Ascending aorta (tissue), 2 donors: ENCODE data around the gene ANO6. TPM values are rescaled to one million over a fixed set of nuclear protein-coding genes. Genes with fewer than 3 reads are reported as not detected.

Source experiments
- DNase-seq, 2 donors: peaks; one replicate each; pipeline ENCODE4 v3.0.0-alpha.2; 2019; ENCODE audit warnings: low spot score in 2 of 2
- H3K27ac ChIP-seq, 2 donors: fragments of 200-600 bp; sonication (generic); one replicate each; pipeline ENCODE4 v1.5.1; 2016 to 2017; ENCODE audit warnings: mild to moderate bottlenecking in 1 of 2
- H3K27me3 ChIP-seq: fragments of 200-600 bp; sonication (generic); one replicate; pipeline ENCODE4 v1.5.1; 2017
- H3K36me3 ChIP-seq, 2 donors: fragments of 200-600 bp; sonication (generic); one replicate each; pipeline ENCODE4 v1.5.1; 2016
- H3K4me1 ChIP-seq, 2 donors: fragments of 200-600 bp; sonication (generic); one replicate each; pipeline ENCODE4 v1.5.1; 2016 to 2017; ENCODE audit warnings: mild to moderate bottlenecking in 1 of 2
- H3K4me3 ChIP-seq, 2 donors: fragments of 200-600 bp; sonication (generic); one replicate each; pipeline ENCODE4 v1.5.1; 2016 to 2017; ENCODE audit warnings: mild to moderate bottlenecking in 1 of 2
- H3K9me3 ChIP-seq, 2 donors: fragments of 200-600 bp; sonication (generic); one replicate each; pipeline ENCODE4 v1.5.1; 2016
- CTCF ChIP-seq, 3 experiments: fragments of 200-600 bp in 2 of 3; fragments of 450-650 bp in 1 of 3; sonication (generic) in 2 of 3; IDR thresholded peaks; one replicate each; pipeline ENCODE4 v1.5.1; 2016 to 2019; ENCODE audit warnings: antibody characterized with exemption in 3 of 3, mild to moderate bottlenecking in 1 of 3, moderate library complexity in 1 of 3
- intact Hi-C: fragments of 100-400 bp; cut with DNase I; formaldehyde crosslinking; loops from one replicate; pipeline ENCODE4 v1.15.1; 2023
- total RNA-seq: library from RNA; depleted of rRNA; stranded (reverse); fragments of >200 nt; gene quantifications from one replicate; pipeline ENCODE4 v1.1.0, GENCODE V29; 2016

ANO6 gene
- total RNA-seq, 1 donor from 2014 or later: 49.6 TPM

- no peak for DNase-seq
- H3K27me3 ChIP-seq: no peaks in the 10 kb centered on the region
- H3K27ac ChIP-seq: peak overlapping the region; percentile 65 to 75
- intact Hi-C loops: no loop called here
- no peaks in the 10 kb centered on the region for H3K36me3 ChIP-seq
- TF ChIP-seq CTCF (IDR thresholded peaks at IDR 0.05): no peak
- H3K4me3 ChIP-seq: no peak overlapping the region
- no peaks in the 10 kb centered on the region for H3K9me3 ChIP-seq
- peaks cover 6 to 62% of the 10 kb centered on the region in 2 donors for H3K4me1 ChIP-seq
Observed at GRCh38 chr12:45281994-45282393, 66.1 kb downstream of the ANO6 start.

DNA sequence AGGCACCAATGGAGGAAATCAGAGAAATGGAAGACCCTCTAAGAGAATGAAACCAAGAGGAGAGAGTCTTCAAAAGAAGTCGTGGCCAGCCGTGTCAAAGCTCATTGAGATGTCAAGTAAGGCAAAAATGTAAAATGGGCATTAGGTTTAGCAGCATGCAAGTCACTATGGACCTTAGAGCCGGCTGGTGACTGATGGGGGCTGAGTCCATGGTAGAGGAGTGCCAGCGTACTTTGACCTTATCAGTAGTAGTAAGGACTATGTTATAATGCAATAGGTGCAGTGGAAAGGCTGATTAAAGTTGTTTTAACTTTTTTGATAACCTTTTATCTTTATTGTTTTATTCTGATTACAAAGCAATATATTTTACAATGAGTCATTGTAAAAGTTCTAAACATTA is 66.5 kb downstream of the ANO6 start:
- Histone ChIP-seq H3K4me3 (no peak overlapping the region), H3K27me3 (no peaks in the 10 kb centered on the region), H3K4me1 (peaks cover 6 to 61% of the 10 kb centered on the region in 2 donors), H3K9me3 (no peaks in the 10 kb centered on the region), H3K27ac (peak overlapping the region; percentile 65 to 75), H3K36me3 (no peaks in the 10 kb centered on the region)
- intact Hi-C loops: no loop called here
- DNase-seq: no peak
- TF ChIP-seq CTCF (IDR thresholded peaks at IDR 0.05): no peak

DNA sequence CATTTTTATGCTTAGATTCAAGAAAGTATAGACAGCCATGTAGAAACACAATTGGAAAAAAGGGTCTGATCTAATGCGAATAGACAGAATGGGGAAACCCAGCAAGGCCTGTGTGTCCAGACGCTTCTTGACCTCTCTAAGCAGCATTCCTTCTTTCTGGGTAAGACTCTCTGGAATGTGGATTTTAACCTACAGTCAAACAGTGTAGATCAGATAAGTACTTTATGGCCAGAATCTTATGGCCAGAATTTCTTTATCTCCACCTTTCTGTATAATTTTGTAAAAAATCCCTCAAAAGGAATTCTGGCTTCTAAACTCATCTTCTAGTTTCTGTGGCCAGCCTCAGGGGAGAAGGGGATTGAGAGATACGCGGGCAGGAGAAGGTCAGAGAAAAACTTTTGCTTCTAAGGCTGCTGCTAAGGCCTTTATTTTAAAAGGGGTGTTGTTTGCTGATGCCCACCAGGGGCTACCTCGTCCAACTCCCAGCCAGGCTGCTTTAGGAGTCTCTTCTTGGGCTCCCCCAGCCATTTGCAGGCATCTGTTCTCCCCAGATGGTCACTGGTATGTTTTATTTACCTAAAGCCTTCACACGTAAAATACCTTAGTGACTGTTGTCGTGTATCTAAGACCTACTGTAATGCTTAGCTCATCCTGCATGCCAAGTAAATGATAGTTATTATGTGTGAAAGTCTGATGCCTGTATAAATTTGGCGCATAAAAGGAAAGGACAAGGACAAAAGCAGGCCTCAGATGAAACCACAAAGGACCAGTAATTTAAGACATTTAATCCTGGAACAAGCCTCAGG is 68.4 kb downstream of the ANO6 start:
- intact Hi-C loops: no loop called here

GRCh38 chr12:45285717-45286116 is 69.8 kb downstream of the ANO6 start:
- Histone ChIP-seq H3K9me3 (no peaks in the 10 kb centered on the region), H3K27me3 (no peaks in the 10 kb centered on the region), H3K4me3 (no peak overlapping the region), H3K27ac (peak overlapping the region; percentile 72), H3K4me1 (peaks cover 4 to 43% of the 10 kb centered on the region in 2 donors), H3K36me3 (no peaks in the 10 kb centered on the region)
- DNase-seq: no peak
- intact Hi-C loops: no loop called here
- no peak for TF ChIP-seq CTCF (IDR thresholded peaks at IDR 0.05)

More for the DNA sequence above, 68.4 kb downstream of the ANO6 start:
- TF ChIP-seq CTCF (IDR thresholded peaks at IDR 0.05): no peak
- H3K4me3 ChIP-seq: no peak overlapping the region
- peaks cover 6 to 43% of the 10 kb centered on the region in 2 donors for H3K4me1 ChIP-seq
- no peaks in the 10 kb centered on the region for H3K9me3 ChIP-seq
- no peak for DNase-seq
- H3K36me3 ChIP-seq: no peaks in the 10 kb centered on the region
- H3K27ac ChIP-seq: peak overlapping the region; percentile 72
- H3K27me3 ChIP-seq: no peaks in the 10 kb centered on the region

DNA sequence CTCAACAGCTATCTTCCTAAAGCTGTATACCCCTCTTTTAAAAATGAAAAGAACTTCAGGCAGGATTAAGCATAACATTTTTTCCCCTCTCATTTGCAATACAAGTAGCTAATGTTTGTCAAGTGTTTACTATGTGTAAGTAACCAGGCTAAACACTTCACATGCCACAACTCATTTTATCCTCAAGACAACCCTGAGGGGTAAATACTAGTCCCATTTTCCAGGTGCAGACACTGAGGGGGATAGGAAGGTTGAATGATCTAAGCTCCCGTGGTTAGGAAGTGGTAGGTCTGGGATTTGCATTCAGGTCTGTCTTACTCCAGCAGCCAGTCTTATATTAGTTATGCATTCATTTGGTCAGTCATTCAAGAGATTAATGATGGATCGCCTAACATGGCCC is 70.7 kb downstream of the ANO6 start:
- Histone ChIP-seq H3K27ac (peak overlapping the region in 1 of 2 donors; percentile 72), H3K27me3 (no peaks in the 10 kb centered on the region), H3K4me1 (peaks cover 3 to 47% of the 10 kb centered on the region in 2 donors), H3K4me3 (no peak overlapping the region), H3K36me3 (no peaks in the 10 kb centered on the region), H3K9me3 (no peaks in the 10 kb centered on the region)
- intact Hi-C loops: no loop called here
- TF ChIP-seq CTCF (IDR thresholded peaks at IDR 0.05): no peak
- DNase-seq: no peak
